Measurements from ENCODE around the gene FNDC7. TPM values are rescaled to one million over a fixed set of nuclear protein-coding genes. Genes with fewer than 3 reads are reported as not detected.

FNDC7 gene
- total RNA-seq, 1 donor from 2014 or later: 0.37 TPM

DNA sequence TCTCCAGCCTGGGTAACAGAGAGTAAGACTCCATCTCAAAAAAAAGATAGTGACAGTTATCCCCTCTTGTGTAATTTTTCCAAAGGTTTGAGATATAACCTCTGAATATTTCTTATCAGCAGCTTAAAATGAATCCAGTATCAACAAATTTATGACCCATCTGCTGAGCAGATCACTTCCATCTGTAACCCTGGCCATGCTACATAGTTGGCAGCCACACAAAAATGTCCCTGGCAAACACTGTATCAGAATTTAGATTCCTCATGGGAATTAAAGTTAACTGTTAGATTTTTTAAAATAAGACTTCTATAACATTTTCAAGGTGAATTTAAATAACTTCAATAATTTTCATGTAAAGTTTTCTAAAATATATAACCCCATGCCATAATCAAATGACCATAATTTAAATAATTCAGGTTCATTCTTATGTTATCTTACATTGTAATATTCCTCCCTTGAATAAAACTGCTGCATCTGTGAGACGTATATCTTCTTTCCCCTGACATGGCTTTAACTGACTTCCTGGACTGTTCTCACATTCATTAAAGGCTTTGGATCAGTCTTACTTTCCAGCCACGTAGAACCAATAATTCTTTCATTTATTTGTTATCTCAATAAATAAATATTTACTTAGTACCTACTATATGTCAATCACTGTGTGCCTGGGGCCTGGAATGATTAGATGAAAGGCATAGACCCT is 25.9 kb upstream of the FNDC7 start:
- no peak overlapping the region for H3K4me2 ChIP-seq
- Mint-ChIP-seq H3K27ac (no peak overlapping the region), H3K9me3 (no peaks in the 10 kb centered on the region), H3K36me3 (no peaks in the 10 kb centered on the region), H3K27me3 (ENCODE audit: insufficient read depth, low read depth) (peaks cover 3% of the 10 kb centered on the region), H3K4me1 (peaks cover 18% of the 10 kb centered on the region), H3K4me3 (no peak overlapping the region)
- no peak overlapping the region for H3K27ac ChIP-seq
- TF ChIP-seq, protein P1, sequence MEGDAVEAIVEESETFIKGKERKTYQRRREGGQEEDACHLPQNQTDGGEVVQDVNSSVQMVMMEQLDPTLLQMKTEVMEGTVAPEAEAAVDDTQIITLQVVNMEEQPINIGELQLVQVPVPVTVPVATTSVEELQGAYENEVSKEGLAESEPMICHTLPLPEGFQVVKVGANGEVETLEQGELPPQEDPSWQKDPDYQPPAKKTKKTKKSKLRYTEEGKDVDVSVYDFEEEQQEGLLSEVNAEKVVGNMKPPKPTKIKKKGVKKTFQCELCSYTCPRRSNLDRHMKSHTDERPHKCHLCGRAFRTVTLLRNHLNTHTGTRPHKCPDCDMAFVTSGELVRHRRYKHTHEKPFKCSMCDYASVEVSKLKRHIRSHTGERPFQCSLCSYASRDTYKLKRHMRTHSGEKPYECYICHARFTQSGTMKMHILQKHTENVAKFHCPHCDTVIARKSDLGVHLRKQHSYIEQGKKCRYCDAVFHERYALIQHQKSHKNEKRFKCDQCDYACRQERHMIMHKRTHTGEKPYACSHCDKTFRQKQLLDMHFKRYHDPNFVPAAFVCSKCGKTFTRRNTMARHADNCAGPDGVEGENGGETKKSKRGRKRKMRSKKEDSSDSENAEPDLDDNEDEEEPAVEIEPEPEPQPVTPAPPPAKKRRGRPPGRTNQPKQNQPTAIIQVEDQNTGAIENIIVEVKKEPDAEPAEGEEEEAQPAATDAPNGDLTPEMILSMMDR (IDR thresholded peaks at IDR 0.05): no peak
- TF ChIP-seq EZH2 (IDR thresholded peaks at IDR 0.05): no peak
- no peak for TF ChIP-seq EZH2phosphoT487 (IDR thresholded peaks at IDR 0.05)
- no peaks in the 10 kb centered on the region for H4K20me1 ChIP-seq (ENCODE audit: low read depth)
- peaks cover 15% of the 10 kb centered on the region for H3K4me1 ChIP-seq
- H3K79me2 ChIP-seq (ENCODE audit: low read depth): peaks cover 14% of the 10 kb centered on the region
- H3K4me3 ChIP-seq: no peak overlapping the region
- H3K9ac ChIP-seq: no peak overlapping the region
- no peak overlapping the region for H2AFZ ChIP-seq (replicated peaks)
- H3K36me3 ChIP-seq: no peaks in the 10 kb centered on the region
- H3K9me3 ChIP-seq (ENCODE audit: low read depth): no peaks in the 10 kb centered on the region
- no peak for DNase-seq (ENCODE audit: low spot score)
- H3F3A ChIP-seq (ENCODE audit: low read depth): peaks cover 22% of the 10 kb centered on the region
- H3K27me3 ChIP-seq: no peaks in the 10 kb centered on the region

DNA sequence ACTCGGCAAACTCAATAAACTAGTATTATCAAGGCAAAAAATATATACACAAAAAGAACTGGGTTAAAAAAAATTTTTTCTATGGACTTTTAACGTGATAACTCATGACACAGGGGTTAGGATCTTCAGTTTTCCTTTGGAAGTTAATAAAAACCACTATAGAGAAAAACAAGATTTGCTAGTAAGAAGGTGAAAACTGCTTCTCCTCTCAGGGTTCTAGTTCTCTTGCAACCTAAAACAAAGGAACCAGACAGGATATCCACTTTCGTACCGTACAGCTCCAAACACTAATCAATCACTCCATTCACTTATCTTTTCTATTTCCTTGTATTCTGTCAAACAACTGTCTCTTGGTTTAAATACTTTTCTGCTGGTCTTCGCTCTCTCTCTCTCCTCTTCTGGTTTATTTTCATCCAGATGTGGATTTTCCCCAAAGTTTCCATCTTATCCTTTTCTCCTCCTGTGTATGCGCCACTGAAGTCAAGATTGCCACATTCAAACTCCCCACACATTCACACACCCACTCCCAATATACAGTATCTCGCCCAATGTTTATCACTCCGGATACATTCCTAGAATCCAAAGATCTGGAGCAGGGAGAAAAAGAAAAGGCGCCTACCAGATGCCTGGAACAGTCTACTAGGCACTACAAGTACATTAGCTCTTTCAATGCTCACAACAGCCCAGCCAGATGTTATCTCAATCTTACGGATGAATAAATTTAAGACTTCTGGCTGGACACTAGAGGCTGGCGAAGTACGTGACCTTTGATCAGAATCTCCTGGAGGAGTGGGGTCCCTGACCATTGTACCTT is 21.4 kb upstream of the FNDC7 start:
- peak overlapping the region; percentile 17 for H2AFZ ChIP-seq (replicated peaks)
- TF ChIP-seq EZH2phosphoT487 (IDR thresholded peaks at IDR 0.05): no peak
- TF ChIP-seq EZH2 (IDR thresholded peaks at IDR 0.05): no peak
- TF ChIP-seq, protein P1 (IDR thresholded peaks at IDR 0.05): no peak

DNA sequence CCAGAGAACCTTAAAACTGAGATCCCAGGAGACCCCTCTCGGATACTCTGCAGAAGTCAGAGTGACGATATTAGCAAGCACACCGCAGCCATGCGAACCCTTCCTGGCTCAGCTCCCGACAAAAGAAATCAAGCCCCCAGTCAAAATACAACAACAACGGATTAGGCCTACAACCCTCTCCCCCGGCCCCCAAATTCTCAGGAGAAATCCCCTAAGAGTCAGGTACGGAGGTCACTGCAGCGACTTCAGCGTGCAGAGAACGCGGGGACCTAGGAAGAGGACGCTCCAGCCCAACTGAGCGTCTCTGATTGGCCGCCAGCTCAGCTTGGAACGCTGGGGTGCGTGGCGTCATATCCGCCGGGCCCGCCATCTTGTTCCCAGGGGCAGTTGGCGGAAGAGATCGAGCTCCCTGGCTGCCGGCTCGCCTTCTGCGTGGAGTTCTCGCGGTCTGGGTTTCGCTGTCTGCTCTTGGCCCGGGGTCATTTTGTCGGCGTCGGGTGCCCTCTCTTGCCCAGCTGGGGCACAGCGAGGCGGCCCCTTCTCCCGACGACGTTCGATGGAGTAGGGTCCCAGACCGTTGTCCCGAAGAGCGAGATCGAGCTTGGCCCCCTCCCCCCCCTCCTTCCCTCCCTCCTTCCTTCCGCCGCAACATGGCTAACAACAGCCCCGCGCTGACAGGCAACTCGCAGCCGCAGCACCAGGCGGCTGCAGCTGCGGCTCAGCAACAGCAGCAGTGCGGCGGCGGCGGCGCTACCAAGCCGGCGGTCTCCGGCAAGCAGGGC is 20.6 kb upstream of the FNDC7 start, which contains the start of gene PRPF38B:
Gene PRPF38B (plus strand): TSS at position 369 of the 782 bp plus-strand sequence. CDS start 282 bp downstream, at position 651.
- no peaks in the 10 kb centered on the region for H3K9me3 ChIP-seq (ENCODE audit: low read depth)
- H3K4me1 Mint-ChIP-seq: peaks cover 30% of the 10 kb centered on the region
- peaks cover 27% of the 10 kb centered on the region for H3K4me1 ChIP-seq
- peak within 1 kb of the TSS; percentile 88 for H3K9ac ChIP-seq
- peaks cover 24% of the 10 kb centered on the region for H3K36me3 ChIP-seq
- H3K36me3 Mint-ChIP-seq: peaks cover 3% of the 10 kb centered on the region
- H3K4me2 ChIP-seq: peak within 1 kb of the TSS; percentile 99
- H4K20me1 ChIP-seq (ENCODE audit: low read depth): peaks cover 40% of the 10 kb centered on the region
- no peaks in the 10 kb centered on the region for H3K9me3 Mint-ChIP-seq
- peak within 1 kb of the TSS; percentile 99 for H3K27ac Mint-ChIP-seq
- peak within 1 kb of the TSS; percentile 99 for H3K4me3 Mint-ChIP-seq
- DNase-seq (ENCODE audit: low spot score): peak; percentile 96
- H3K27me3 Mint-ChIP-seq (ENCODE audit: insufficient read depth, low read depth): peaks cover 2% of the 10 kb centered on the region
- H3K27ac ChIP-seq: peak within 1 kb of the TSS; percentile 99
- TF ChIP-seq, protein P1 (IDR thresholded peaks at IDR 0.05): no peak
- no peak for TF ChIP-seq EZH2 (IDR thresholded peaks at IDR 0.05)
- no peak for TF ChIP-seq EZH2phosphoT487 (IDR thresholded peaks at IDR 0.05)
- peak within 1 kb of the TSS; percentile 94 for H3K4me3 ChIP-seq
- peaks cover 22% of the 10 kb centered on the region for H3F3A ChIP-seq (ENCODE audit: low read depth)
- H3K79me2 ChIP-seq (ENCODE audit: low read depth): peaks cover 65% of the 10 kb centered on the region
- H3K27me3 ChIP-seq: no peaks in the 10 kb centered on the region
- peak within 1 kb of the TSS; percentile 17 for H2AFZ ChIP-seq (replicated peaks)

More for the DNA sequence above, 21.4 kb upstream of the FNDC7 start:
- H3K9ac ChIP-seq: peak overlapping the region; percentile 88
- peak overlapping the region; percentile 99 for H3K27ac ChIP-seq
- peak; percentile 50 for DNase-seq (ENCODE audit: low spot score)
- H3K9me3 ChIP-seq (ENCODE audit: low read depth): no peaks in the 10 kb centered on the region
- peaks cover 2% of the 10 kb centered on the region for H3K27me3 Mint-ChIP-seq (ENCODE audit: insufficient read depth, low read depth)
- H3K4me1 ChIP-seq: peaks cover 27% of the 10 kb centered on the region
- H3K4me2 ChIP-seq: peak overlapping the region; percentile 99
- H3K4me3 ChIP-seq: peak overlapping the region; percentile 94
- H3K27me3 ChIP-seq: no peaks in the 10 kb centered on the region
- peaks cover 16% of the 10 kb centered on the region for H3K36me3 ChIP-seq
- H4K20me1 ChIP-seq (ENCODE audit: low read depth): peaks cover 39% of the 10 kb centered on the region
- H3K79me2 ChIP-seq (ENCODE audit: low read depth): peaks cover 57% of the 10 kb centered on the region
- peaks cover 30% of the 10 kb centered on the region for H3K4me1 Mint-ChIP-seq
- peak overlapping the region; percentile 99 for H3K4me3 Mint-ChIP-seq
- H3K36me3 Mint-ChIP-seq: peaks cover 1% of the 10 kb centered on the region
- peak overlapping the region; percentile 99 for H3K27ac Mint-ChIP-seq
- H3F3A ChIP-seq (ENCODE audit: low read depth): peaks cover 20% of the 10 kb centered on the region
- H3K9me3 Mint-ChIP-seq: no peaks in the 10 kb centered on the region
